Ovary (tissue), 9 donors: Measurements from ENCODE around the gene LMAN2L. TPM values are rescaled to one million over a fixed set of nuclear protein-coding genes. Genes with fewer than 3 reads are reported as not detected.
A peak's percentile ranks its signal among the peaks of the same experiment; 100 is the strongest.

Experiments used
- DNase-seq, 5 donors: peaks; one replicate each; pipeline ENCODE4 v3.0.0-alpha.2; 2019 to 2020
- H3K27ac ChIP-seq, 2 donors: fragments of 200-600 bp; one replicate each; pipeline versions ENCODE4 v1.5.1 to v1.8.0; 2019 to 2022
- H3K27me3 ChIP-seq: fragments of 200-600 bp; one replicate; pipeline ENCODE4 v1.8.0; 2022
- H3K36me3 ChIP-seq: fragments of 200-600 bp; sonication (generic); one replicate; pipeline ENCODE4 v1.5.1; 2019
- H3K4me1 ChIP-seq: one replicate; pipeline ENCODE4 v1.8.1; 2013; ENCODE audit warnings: mild to moderate bottlenecking, moderate library complexity; ENCODE audit not compliant: insufficient read depth
- H3K4me3 ChIP-seq: fragments of 200-600 bp; sonication (generic); one replicate; pipeline ENCODE4 v1.5.1; 2017
- H3K9me3 ChIP-seq, 2 donors: fragments of 200-600 bp in 1 of 2; sonication (generic) in 1 of 2; one replicate each; pipeline versions ENCODE4 v1.5.1 to v1.8.1; 2013 to 2019; ENCODE audit warnings: mild to moderate bottlenecking in 1 of 2, moderate library complexity in 1 of 2
- CTCF ChIP-seq, 3 donors: fragments of 450-650 bp in 2 of 3; fragments of 200-600 bp in 1 of 3; IDR thresholded peaks; one replicate each; pipeline versions ENCODE4 v1.5.1 to v1.8.0; 2016 to 2022; ENCODE audit warnings: antibody characterized with exemption in 3 of 3, mild to moderate bottlenecking in 1 of 3
- EP300 ChIP-seq: sonication (generic); formaldehyde crosslinking; IDR thresholded peaks from one replicate; pipeline ENCODE4 v1.6.1; 2017; ENCODE audit warnings: antibody characterized with exemption
- POLR2A ChIP-seq: fragments of 450-650 bp; IDR thresholded peaks from one replicate; pipeline ENCODE4 v1.6.1; 2017; ENCODE audit warnings: antibody characterized with exemption, mild to moderate bottlenecking, moderate library complexity
- WGBS, 3 donors: extraction: QIAGEN DNeasy Blood & Tissue Kit in 1 of 3; methylation state at CpG; one replicate each; pipeline versions ENCODE4 v1.1.5 to v1.1.7; 2013 to 2017; 5-methylcytosine and 5-hydroxymethylcytosine counted together
- intact Hi-C, 4 donors: fragments of 100-400 bp; cut with DNase I; formaldehyde crosslinking; loops; one replicate each; pipeline versions ENCODE4 v1.11.0 to v1.15.1; 2022 to 2023
- polyA plus RNA-seq, 2 donors: library from polyadenylated mRNA; stranded (reverse); fragments of 200-250 nt in 1 of 2; fragments of 350-450 nt in 1 of 2; fragmentation: Illumina TruSeq in 1 of 2; extraction: RNeasy Lipid Tissue Mini Kit (QIAGEN cat#74804) in 1 of 2; gene quantifications; one replicate each; pipeline ENCODE4 v1.2.3, GENCODE V29; 2013 to 2014
- total RNA-seq, 7 donors: library from RNA; depleted of rRNA in 2 of 7; stranded (reverse); fragments of >200 nt in 2 of 7; fragmentation: NEBNext Ultra II Directional in 3 of 7; extraction: Animal tissue kit (Norgen Biotek cat#: 25700) in 3 of 7; gene quantifications; one replicate each; pipeline versions ENCODE4 v1.1.0 to v1.2.4, GENCODE V29; 2016 to 2023
- donor health status: DM: no; HTN: no; CAD: no; lungs with moderate emphysema.
- donor health status: DM: no; HTN: no; CAD: no.
- donor health status: Bipolar disorder and iron deficiency.
- donor health status: DM: yes; HTN: yes; CAD: no.
- donor health status: DM: no; HTN: no; CAD: no.
- donor health status: DM: yes; HTN: yes; CAD: no.

LMAN2L gene
- total and polyA plus RNA-seq, 9 donors: 14.8 to 41.6 (median 23.1) TPM

DNA sequence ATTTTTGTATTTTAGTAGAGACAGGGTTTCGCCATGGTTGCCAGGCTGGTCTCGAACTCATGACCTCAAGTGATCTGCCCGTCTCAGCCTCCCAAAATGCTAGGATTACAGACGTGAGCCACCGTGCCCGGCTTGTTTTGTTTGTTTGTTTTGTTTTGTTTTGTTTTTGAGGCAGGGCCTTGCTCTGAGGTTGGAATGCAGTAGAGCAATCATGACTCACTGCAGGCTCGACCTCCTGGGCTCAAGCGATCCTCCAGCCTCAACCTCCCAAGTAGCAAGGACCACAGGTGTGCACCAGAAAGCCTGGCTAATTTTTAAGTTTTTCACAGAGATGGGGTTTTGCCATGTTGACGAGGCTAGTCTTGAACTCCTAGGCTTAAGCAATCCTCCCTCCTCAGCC lies 11.9 kb upstream of the LMAN2L start:
- TF ChIP-seq POLR2A: no peak
- no peak for TF ChIP-seq EP300
- TF ChIP-seq CTCF (IDR thresholded peaks at IDR 0.05): no peak
- H3K27me3 ChIP-seq: no peaks in the 10 kb centered on the region
- H3K4me3 ChIP-seq: no peak overlapping the region
- intact Hi-C loops: no loop called here
- WGBS, 3 donors: 71 to 92% (median 85%) methylated on average over 9 of the region's 9 CpGs
- H3K4me1 ChIP-seq: peaks cover 5% of the 10 kb centered on the region
- H3K36me3 ChIP-seq: no peaks in the 10 kb centered on the region
- H3K9me3 ChIP-seq: no peaks in the 10 kb centered on the region
- H3K27ac ChIP-seq: no peak overlapping the region
- no peak for DNase-seq

DNA sequence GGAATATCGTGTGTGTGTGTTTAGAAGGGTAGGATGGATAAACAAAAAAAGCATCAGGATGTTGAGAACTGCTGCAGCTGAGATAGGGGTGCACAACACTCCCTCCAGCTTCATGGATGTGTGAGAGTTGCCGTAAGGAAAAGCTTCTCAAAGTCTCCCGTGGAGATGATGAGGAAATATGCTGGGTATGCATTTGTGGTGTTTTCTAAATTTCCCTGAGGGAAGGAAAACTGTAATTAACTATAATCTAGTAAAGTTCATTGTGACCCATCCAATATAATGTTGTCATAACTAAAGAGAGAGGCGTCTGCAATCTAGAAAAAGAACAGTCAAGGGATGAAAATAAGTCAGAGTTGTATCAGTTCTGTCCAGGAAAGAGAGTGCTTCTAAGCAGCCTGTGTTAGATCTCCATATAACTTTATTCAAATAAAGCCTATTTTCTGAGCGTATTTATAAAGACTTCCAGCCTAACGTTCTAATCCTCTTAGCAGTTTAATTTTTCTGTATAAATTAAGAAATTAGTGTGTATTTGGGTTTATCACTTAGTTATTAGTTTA lies 7.3 kb upstream of the LMAN2L start:
- intact Hi-C loops: loop anchor here in 2 of 4 donors (10.0 kb wide), 2 partner anchors 102 to 208 kb away; partner anchors contain the start of gene FER1L5 (in 1 of the 2)
- H3K27ac ChIP-seq: no peak overlapping the region
- 5 to 16% (median 6%) methylated on average over 6 of the region's 6 CpGs for WGBS, 3 donors

GRCh38 chr2:96739076-96739632 lies 710 bp downstream of the LMAN2L start:
- Histone ChIP-seq H3K9me3 (no peaks in the 10 kb centered on the region), H3K4me3 (peak overlapping the region; percentile 85), H3K4me1 (peaks cover 6% of the 10 kb centered on the region), H3K27me3 (no peaks in the 10 kb centered on the region), H3K36me3 (no peaks in the 10 kb centered on the region), H3K27ac (peak overlapping the region; percentile 62 to 68)
- TF ChIP-seq EP300 (no peak), POLR2A (no peak), CTCF (IDR thresholded peaks at IDR 0.05) (no peak)
- intact Hi-C loops: no loop called here
- no peak for DNase-seq
- WGBS, 3 donors: 9 to 13% (median 12%) methylated on average over 4 of the region's 4 CpGs

More for the DNA sequence above, 7.3 kb upstream of the LMAN2L start:
- DNase-seq: no peak
- H3K9me3 ChIP-seq: no peaks in the 10 kb centered on the region
- H3K36me3 ChIP-seq: no peaks in the 10 kb centered on the region
- TF ChIP-seq POLR2A (no peak), EP300 (no peak), CTCF (IDR thresholded peaks at IDR 0.05) (no peak)
- no peaks in the 10 kb centered on the region for H3K27me3 ChIP-seq
- no peak overlapping the region for H3K4me3 ChIP-seq
- peaks cover 7% of the 10 kb centered on the region for H3K4me1 ChIP-seq

- no peaks in the 10 kb centered on the region for H3K36me3 ChIP-seq
- H3K4me3 ChIP-seq: no peak overlapping the region
- peaks cover 8% of the 10 kb centered on the region for H3K4me1 ChIP-seq
- H3K27ac ChIP-seq: no peak overlapping the region
- intact Hi-C loops: no loop called here
- no peaks in the 10 kb centered on the region for H3K9me3 ChIP-seq
- 61 to 71% (median 68%) methylated on average over 2 of the region's 2 CpGs for WGBS, 3 donors
- TF ChIP-seq POLR2A (no peak), CTCF (IDR thresholded peaks at IDR 0.05) (no peak), EP300 (no peak)
- no peak for DNase-seq
- H3K27me3 ChIP-seq: no peaks in the 10 kb centered on the region
These were observed 2.0 kb downstream of the LMAN2L start for GRCh38 chr2:96737831-96738230.
